Activated naive CD4-positive, alpha-beta T cell treated with anti-CD3 and anti-CD28 coated beads, Interleukin-2, amount 50 U/mL, for 72 hours (primary cell): ENCODE measurements around the gene CDK5RAP1. TPM values are rescaled to one million over a fixed set of nuclear protein-coding genes. Genes with fewer than 3 reads are reported as not detected.
"Not testable (repeated sequence)": the region's sequence is repeated elsewhere in the genome, so short reads cannot be mapped to it uniquely, and the experiment has no call there.

Experiments
- ATAC-seq, 2 donors: fragments of 150-1000 bp; cut with Tn5 transposase; 2 replicates each; pipeline ENCODE4 v1.10.0; 2021; ENCODE audit warnings: mild to moderate bottlenecking in 2 of 2, moderate library complexity in 2 of 2
- DNase-seq, 2 donors: peaks; one replicate each; pipeline ENCODE4 v3.0.0; 2021 to 2022; ENCODE audit warnings: low spot score in 2 of 2
- H3K27ac Mint-ChIP-seq, 2 donors: one replicate each; pipeline ENCODE4 v1.8.0; 2022; ENCODE audit warnings: mild to moderate bottlenecking in 2 of 2, mixed read lengths in 2 of 2
- H3K36me3 Mint-ChIP-seq, 2 donors: one replicate each; pipeline ENCODE4 v1.8.0; 2022; ENCODE audit warnings: mixed read lengths in 2 of 2
- H3K9me3 Mint-ChIP-seq, 2 donors: one replicate each; pipeline ENCODE4 v1.8.0; 2022; ENCODE audit warnings: mixed read lengths in 2 of 2
- total RNA-seq, 2 donors: library from RNA; stranded (reverse); gene quantifications; one replicate each; pipeline ENCODE4 v1.2.3, GENCODE V29; 2022

CDK5RAP1 gene
- 10 to 100 TPM; 40.0 to 44.2 TPM for total RNA-seq

- Mint-ChIP-seq H3K27ac (peak within 1 kb of the TSS; percentile 93), H3K9me3 (no peaks in the 10 kb centered on the region), H3K36me3 (no peaks in the 10 kb centered on the region)
- DNase-seq (peak; percentile 81 to 85), ATAC-seq (peak; percentile 97 to 98)
Observed at GRCh38 chr20:33401184-33401920, at the start of gene CDK5RAP1. Gene CDK5RAP1, minus strand, starts transcription at chr20:33401519. Its CDS starts 4,455 bp downstream, at chr20:33397064.

GRCh38 chr20:33450867-33451266 is 49.5 kb upstream of the CDK5RAP1 start:
- no peak for ATAC-seq
- DNase-seq = no peak
- Mint-ChIP-seq H3K27ac (no peak overlapping the region), H3K9me3 (no peaks in the 10 kb centered on the region), H3K36me3 (no peaks in the 10 kb centered on the region)

DNA sequence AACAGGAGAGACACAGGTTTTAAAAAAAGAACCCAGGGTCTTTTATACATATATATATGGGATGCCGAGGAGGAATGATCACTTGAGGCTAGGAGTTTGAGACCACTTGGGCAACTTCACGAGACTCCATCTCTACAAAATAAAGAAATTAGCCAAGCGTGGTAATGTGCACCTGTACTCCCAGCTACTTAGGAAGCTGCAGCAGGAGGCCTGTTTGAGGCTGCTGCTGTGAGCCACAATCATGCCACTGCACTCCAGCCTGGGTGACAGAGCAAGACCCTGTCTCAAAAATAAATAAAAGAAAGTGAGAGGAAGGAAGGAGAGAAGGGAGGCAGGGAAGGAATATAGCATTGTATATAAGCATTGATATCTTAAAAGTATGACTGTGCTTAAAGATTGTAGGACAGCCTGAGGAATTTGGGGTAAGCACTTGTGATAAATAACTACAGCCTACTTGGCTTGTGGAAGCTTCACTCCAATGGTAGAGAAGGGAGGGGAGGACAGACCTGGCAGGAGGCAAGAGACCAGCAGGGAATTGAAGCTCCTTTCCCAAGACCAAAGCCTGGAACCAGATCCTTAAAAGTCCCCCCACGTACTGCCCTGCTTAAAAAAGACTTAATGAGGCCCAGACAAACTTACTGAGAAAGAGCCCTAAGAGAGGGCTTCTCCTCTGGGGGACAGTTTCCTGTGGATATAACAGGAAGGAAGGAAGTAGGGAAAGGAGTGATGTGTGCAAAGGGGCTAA is 44.7 kb upstream of the CDK5RAP1 start:
- no peaks in the 10 kb centered on the region for H3K9me3 Mint-ChIP-seq
- no peak for DNase-seq
- no peak overlapping the region for H3K27ac Mint-ChIP-seq
- H3K36me3 Mint-ChIP-seq = no peaks in the 10 kb centered on the region
- ATAC-seq = no peak

GRCh38 chr20:33444797-33445560 is 43.7 kb upstream of the CDK5RAP1 start:
- Mint-ChIP-seq H3K36me3 (no peaks in the 10 kb centered on the region), H3K9me3 (no peaks in the 10 kb centered on the region), H3K27ac (peak overlapping the region; percentile 72 to 79)
- ATAC-seq (peak in 1 of 2 donors; percentile 21), DNase-seq (no peak)

- peak; percentile 87 to 89 for DNase-seq
- peak; percentile 93 to 94 for ATAC-seq
- no peaks in the 10 kb centered on the region for H3K9me3 Mint-ChIP-seq
- peak within 1 kb of the TSS; percentile 79 to 97 for H3K27ac Mint-ChIP-seq
- H3K36me3 Mint-ChIP-seq = no peaks in the 10 kb centered on the region
Observed at GRCh38 chr20:33443512-33444239, 42.4 kb upstream of the CDK5RAP1 start, which contains the start of gene SNTA1. Gene SNTA1, minus strand, starts transcription at chr20:33443763. Its CDS starts 143 bp downstream, at chr20:33443620.

GRCh38 chr20:33443006-33443511 is 41.7 kb upstream of the CDK5RAP1 start:
- Mint-ChIP-seq H3K27ac (no peak overlapping the region), H3K9me3 (no peaks in the 10 kb centered on the region)
- peak; percentile 13 to 16 for ATAC-seq

DNA sequence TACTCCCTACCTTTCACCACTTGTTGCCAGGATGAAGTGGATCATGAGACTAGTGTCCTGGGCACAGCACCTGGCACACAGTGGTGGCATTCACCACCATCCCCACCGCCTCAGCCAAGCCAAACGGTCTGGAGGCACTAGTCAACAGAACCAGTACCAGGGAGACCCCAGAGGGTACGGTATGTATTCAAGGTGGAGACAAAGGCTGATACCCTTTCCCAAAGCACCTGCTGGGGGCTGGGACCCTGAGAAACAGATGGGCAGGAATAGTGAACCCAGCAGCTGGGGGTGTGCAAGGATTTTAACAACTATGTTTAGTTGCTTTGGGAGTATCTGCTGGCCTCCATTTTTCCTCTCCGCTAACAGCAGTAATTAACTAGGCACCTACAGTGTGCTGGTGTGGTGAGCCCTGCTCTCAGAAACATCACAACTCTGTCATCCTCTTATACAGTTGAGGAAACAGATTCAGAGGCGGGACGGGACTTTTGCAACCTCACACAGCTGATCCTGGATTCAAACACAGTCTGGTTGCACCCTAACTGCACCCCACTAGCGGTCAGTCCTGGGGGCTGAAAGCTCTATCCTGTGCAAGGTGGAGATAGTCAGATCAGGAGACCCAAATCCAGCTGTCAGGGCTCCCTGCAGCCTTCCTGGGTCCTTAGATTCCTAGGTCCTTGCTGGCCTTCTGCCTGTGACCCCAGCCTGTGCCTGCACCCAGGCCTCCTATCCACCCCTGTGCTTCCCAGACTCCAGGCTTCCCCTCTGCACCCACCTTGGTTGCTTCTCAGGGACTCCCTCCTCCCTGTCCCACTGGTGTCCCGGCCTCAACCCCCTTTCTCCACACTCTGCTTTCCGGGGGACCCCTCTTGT is 41.1 kb upstream of the CDK5RAP1 start:
- H3K9me3 Mint-ChIP-seq = no peaks in the 10 kb centered on the region
- no peak for DNase-seq
- no peak for ATAC-seq
- no peaks in the 10 kb centered on the region for H3K36me3 Mint-ChIP-seq
- H3K27ac Mint-ChIP-seq = no peak overlapping the region

More at GRCh38 chr20:33443006-33443511, 41.7 kb upstream of the CDK5RAP1 start:
- DNase-seq = peak in 1 of 2 donors; percentile 7
- no peaks in the 10 kb centered on the region for H3K36me3 Mint-ChIP-seq

DNA sequence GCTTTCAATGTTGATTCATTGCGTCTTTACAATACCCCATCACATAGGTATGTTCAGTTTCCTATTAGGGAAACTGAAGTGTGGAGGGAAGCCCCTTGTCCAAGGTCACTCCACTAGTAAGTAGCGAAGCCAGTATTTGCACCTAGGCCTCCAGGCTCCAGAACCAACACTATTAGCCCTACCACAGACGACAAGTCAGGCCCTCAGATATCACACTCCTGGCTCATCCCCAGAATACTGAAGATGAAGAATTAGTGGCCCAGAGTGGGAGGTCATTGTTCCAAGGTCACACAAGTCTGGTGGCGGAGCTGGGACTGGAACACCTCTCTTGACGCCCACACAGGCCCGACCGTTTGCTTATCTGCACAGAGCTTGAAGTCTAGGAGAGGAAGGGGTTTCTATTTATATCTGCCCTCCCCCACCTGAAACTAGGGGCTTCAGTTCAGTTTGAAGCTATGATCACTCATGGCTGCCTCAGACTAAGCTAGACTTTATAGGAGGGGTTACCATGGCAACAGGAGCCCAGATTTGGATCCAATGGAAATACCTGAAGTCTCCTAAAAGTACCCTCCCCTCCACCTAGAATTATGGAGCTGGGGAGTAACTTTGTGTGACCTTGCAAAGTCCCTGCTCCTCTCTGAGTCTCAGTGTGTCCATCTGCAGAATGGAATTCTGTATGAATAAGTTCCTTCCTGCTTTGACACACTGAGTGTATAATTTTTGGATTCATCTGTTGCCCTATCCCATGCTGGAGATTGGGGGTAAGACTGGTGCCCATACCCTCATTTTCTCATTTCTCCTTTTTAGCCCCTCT is 40.0 kb upstream of the CDK5RAP1 start:
- Mint-ChIP-seq H3K27ac (no peak overlapping the region), H3K36me3 (no peaks in the 10 kb centered on the region), H3K9me3 (no peaks in the 10 kb centered on the region)
- ATAC-seq (no peak), DNase-seq (no peak)

DNA sequence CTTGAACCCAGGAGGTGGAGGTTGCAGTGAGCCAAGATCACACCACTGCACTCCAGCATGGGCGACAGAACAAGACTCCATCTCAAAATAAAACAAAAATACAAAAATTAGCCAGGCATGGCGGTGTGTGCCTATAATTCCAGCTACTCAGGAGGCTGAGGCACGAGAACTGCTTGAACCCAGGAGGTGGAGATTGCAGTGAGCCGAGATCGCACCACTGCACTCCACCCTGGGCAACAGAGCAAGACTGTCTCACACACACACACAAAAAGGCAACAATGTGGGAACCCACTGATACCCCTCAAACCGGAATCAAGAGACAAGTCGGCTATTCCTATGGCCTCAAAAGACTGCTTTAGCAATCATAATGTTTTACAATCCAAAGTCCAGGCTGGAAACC is 39.2 kb upstream of the CDK5RAP1 start:
- DNase-seq, H3K9me3 Mint-ChIP-seq, ATAC-seq, H3K27ac Mint-ChIP-seq, H3K36me3 Mint-ChIP-seq: not testable (repeated sequence)

DNA sequence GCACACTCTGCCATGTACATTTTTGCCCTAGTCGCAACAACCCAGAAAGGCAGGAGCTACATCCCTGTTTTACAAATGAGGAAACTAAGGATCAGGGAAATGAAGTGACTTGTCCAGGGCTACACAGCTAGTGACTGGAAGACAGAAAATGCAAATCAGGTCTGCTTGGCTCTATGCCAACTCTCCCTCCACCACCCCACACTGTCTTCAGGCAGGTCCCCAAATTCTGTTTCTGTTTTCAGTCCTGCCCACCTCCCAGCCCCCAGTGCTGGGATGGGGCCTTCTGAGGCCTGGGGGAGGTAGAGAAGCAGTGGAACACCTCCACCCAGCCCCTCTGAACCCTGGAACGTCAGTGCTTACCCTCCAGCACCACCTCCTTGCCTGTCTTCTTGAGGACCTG is 37.2 kb upstream of the CDK5RAP1 start:
- DNase-seq = no peak
- H3K27ac Mint-ChIP-seq = no peak overlapping the region
- no peak for ATAC-seq

DNA sequence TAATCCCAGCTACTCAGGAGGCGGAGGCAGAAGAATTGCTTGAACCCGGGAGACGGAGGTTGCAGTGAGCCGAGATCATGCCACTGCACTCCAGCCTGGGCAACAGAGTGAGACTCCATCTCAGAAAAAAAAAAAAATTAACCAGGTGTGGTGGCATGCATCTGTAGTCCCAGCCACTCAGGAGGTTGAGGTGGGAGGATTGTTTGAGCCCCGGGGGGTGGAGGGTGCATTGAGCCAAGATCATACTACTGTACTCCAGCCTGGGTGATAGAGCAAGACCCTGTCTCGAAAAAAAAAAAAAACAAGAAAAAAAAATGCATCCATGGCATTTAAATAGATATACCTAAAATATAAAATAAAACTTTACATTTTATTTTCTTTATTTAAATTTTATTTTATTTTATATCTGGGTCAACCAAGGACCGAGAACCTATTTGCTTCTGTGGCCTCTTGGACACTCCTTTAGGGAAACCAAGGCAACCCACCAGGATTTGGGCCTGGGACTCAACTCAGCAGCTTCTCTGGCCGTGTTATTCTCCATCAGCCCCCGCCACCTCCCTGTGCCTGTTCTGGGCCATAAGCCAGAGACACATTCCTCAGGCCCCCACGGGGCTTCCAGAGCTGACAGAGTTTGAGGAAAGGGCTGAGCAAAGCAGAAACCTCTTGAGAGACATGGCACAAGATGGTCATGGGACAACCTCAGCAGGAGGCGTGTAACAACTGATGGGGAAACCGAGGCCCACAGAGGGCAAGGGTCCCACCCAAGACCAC is 36.0 kb upstream of the CDK5RAP1 start:
- no peak overlapping the region for H3K27ac Mint-ChIP-seq
- H3K36me3 Mint-ChIP-seq = no peaks in the 10 kb centered on the region
- no peak for ATAC-seq
- DNase-seq = no peak
- H3K9me3 Mint-ChIP-seq = no peaks in the 10 kb centered on the region

More for the DNA sequence above, 37.2 kb upstream of the CDK5RAP1 start:
- no peaks in the 10 kb centered on the region for H3K9me3 Mint-ChIP-seq
- H3K36me3 Mint-ChIP-seq = no peaks in the 10 kb centered on the region

DNA sequence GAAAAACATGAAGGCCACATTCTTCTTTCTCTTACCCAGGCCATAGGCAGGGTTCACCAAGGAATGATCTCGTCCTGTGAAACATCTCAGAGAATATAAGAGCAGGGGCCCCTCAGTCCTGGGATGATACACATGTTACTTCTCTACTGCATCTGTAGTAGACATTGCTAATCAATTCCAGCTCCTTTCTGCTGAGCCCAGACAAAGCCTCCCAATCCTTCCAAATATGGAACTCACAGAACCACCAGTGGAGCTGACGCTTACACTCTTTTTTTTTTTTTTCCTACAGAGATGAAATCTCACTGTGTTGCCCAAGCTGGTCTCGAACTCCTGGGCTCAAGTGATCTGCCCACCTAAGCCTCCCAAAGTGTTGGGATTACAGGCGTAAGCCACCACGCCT is 33.1 kb upstream of the CDK5RAP1 start:
- Mint-ChIP-seq H3K36me3 (no peaks in the 10 kb centered on the region), H3K9me3 (no peaks in the 10 kb centered on the region), H3K27ac (peak overlapping the region in 1 of 2 donors; percentile 9)
- ATAC-seq (no peak), DNase-seq (no peak)

DNA sequence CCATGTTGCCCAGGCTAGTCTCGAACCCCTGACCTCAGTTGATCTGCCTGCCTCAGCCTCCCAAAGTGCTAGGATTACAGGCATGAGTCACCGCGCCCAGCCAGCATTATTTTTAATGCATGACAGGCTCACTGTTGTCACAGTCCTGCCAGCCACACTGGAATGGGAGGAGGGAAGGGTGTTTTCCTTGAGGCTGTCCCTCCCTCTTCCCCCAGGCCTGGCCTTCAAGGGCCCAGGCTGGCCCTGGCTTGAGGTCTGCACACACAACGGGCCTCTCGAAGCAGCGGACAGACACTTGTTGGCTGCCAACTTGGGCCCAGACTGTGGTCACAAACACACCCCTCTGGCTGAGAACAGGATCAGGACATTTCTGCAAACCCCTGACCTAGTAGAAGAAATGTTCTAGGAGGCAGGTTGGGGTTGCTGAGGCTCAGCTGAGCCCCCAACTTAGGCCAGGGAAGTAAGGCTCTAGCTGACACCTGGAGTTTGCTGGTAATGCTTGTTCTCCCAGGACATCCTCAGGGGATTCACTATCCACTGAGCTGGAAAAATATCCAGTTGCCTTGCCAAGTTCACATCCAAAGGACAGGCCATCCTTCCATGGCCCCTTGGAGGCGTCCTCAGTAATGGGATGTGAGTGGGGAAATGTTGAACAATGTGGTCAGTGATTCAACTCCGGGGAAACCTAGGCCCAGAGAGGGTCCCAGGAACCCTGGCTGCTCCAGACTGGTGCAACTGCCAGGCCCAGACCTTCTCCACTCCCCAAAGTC is 32.3 kb upstream of the CDK5RAP1 start:
- ATAC-seq (no peak), DNase-seq (no peak)
- Mint-ChIP-seq H3K27ac (no peak overlapping the region), H3K9me3 (no peaks in the 10 kb centered on the region), H3K36me3 (no peaks in the 10 kb centered on the region)
